IMR-90 (cell line): ENCODE data around the gene DPF1. TPM values are rescaled to one million over a fixed set of nuclear protein-coding genes. Genes with fewer than 3 reads are reported as not detected.
"Not testable (repeated sequence)": the region's sequence is repeated elsewhere in the genome, so short reads cannot be mapped to it uniquely, and the experiment has no call there.

Source experiments
- ATAC-seq: fragments of 200-7000 bp; cut with Tn5 transposase; 2 replicates; pipeline ENCODE4 v1.9.1; 2020; ENCODE audit warnings: low read depth, mild to moderate bottlenecking, moderate library complexity
- BruUV-seq: library from RNA; stranded (reverse); fragments of 400-500 nt; replicated peaks from 2 replicates; lab custom pipeline; 2021; lab: Mats Ljungman, UMichigan
- CTCF ChIA-PET: fragments of 300-600 bp; formaldehyde crosslinking; extraction: SDS; loops from one replicate; lab custom pipeline; 2021; ENCODE audit warnings: antibody characterized with exemption; lab: Yijun Ruan, JAX
- POLR2A ChIA-PET: fragments of 300-600 bp; sonication (Branson Sonifier 250); formaldehyde crosslinking; loops from one replicate; lab custom pipeline; 2022; ENCODE audit warnings: antibody characterized with exemption; ENCODE audit not compliant: unreplicated experiment; lab: Charles Lee
- DNase-seq: peaks from one replicate; pipeline ENCODE4 v3.0.0; 2013
- H2AFZ ChIP-seq: replicated peaks from 2 replicates; pipeline ENCODE3; 2013; ENCODE audit warnings: low read length, mild to moderate bottlenecking; ENCODE audit not compliant: poor library complexity
- H2AK5ac ChIP-seq: 2 replicates; pipeline ENCODE4 v1.6.1; 2013; ENCODE audit warnings: low read depth, low read length, inconsistent platforms
- H2AK9ac ChIP-seq: replicated peaks from 2 replicates; pipeline ENCODE3; 2013; ENCODE audit warnings: mild to moderate bottlenecking, low read depth, low read length, moderate library complexity; ENCODE audit not compliant: poor library complexity
- H2BK120ac ChIP-seq: 2 replicates; pipeline ENCODE4 v1.6.1; 2013; ENCODE audit warnings: low read depth, low read length, inconsistent platforms
- H2BK15ac ChIP-seq: 3 replicates; pipeline ENCODE4 v1.6.1; 2013; ENCODE audit warnings: low read depth, low read length, inconsistent platforms
- H2BK20ac ChIP-seq: 2 replicates; pipeline ENCODE4 v1.6.1; 2013; ENCODE audit warnings: low read depth, mild to moderate bottlenecking, inconsistent platforms, low read length, moderate library complexity
- H2BK5ac ChIP-seq: 2 replicates; pipeline ENCODE4 v1.6.1; 2013; ENCODE audit warnings: mild to moderate bottlenecking, low read depth, low read length, inconsistent platforms; ENCODE audit not compliant: poor library complexity, severe bottlenecking
- H3K14ac ChIP-seq: replicated peaks from 2 replicates; pipeline ENCODE4 v1.6.1; 2013; ENCODE audit warnings: low read depth, low read length, inconsistent platforms
- H3K18ac ChIP-seq: 2 replicates; pipeline ENCODE4 v1.6.1; 2013; ENCODE audit warnings: low read depth, low read length, control low read depth
- H3K23ac ChIP-seq: 2 replicates; pipeline ENCODE4 v1.6.1; 2013; ENCODE audit warnings: low read depth, low read length, inconsistent platforms
- H3K27ac ChIP-seq: 2 replicates; pipeline ENCODE4 v1.5.1; 2013; ENCODE audit warnings: mild to moderate bottlenecking, control low read depth, low read length; ENCODE audit not compliant: insufficient read depth
- H3K27me3 ChIP-seq: 2 replicates; pipeline ENCODE4 v1.6.1; 2013; ENCODE audit warnings: low read length; ENCODE audit not compliant: control insufficient read depth, insufficient read depth
- H3K36me3 ChIP-seq: 2 replicates; pipeline ENCODE4 v1.6.1; 2013; ENCODE audit warnings: low read length, mixed read lengths; ENCODE audit not compliant: control insufficient read depth, insufficient read depth
- H3K4ac ChIP-seq: 2 replicates; pipeline ENCODE4 v1.6.1; 2013; ENCODE audit warnings: low read depth, low read length, inconsistent platforms
- H3K4me1 ChIP-seq: 2 replicates; pipeline ENCODE4 v1.6.1; 2013; ENCODE audit warnings: low read length, mixed read lengths; ENCODE audit not compliant: control insufficient read depth, insufficient read depth
- H3K4me2 ChIP-seq: 2 replicates; pipeline ENCODE4 v1.6.1; 2013; ENCODE audit warnings: low read depth, mild to moderate bottlenecking, control low read depth, low read length, moderate library complexity
- H3K4me3 ChIP-seq: 2 replicates; pipeline ENCODE4 v1.5.1; 2013; ENCODE audit warnings: low read depth, mild to moderate bottlenecking, control low read depth, low read length, moderate library complexity; ENCODE audit not compliant: insufficient read depth
- H3K56ac ChIP-seq: 2 replicates; pipeline ENCODE4 v1.6.1; 2013; ENCODE audit warnings: low read length, inconsistent platforms; ENCODE audit not compliant: insufficient read depth; ENCODE audit errors: extremely low read depth
- H3K79me1 ChIP-seq, 2 experiments: 2 replicates each; pipeline ENCODE4 v1.6.1; 2013; ENCODE audit warnings: low read length in 2 of 2, inconsistent platforms in 1 of 2, low read depth in 1 of 2
- H3K9ac ChIP-seq: 2 replicates; pipeline ENCODE4 v1.6.1; 2013; ENCODE audit warnings: low read depth, low read length, control low read depth
- H3K9me1 ChIP-seq: 2 replicates; pipeline ENCODE4 v1.6.1; 2013; ENCODE audit warnings: low read length, inconsistent platforms; ENCODE audit not compliant: insufficient read depth
- H3K9me3 ChIP-seq: 2 replicates; pipeline ENCODE4 v1.6.1; 2013; ENCODE audit warnings: low read length; ENCODE audit not compliant: control insufficient read depth, insufficient read depth
- H4K20me1 ChIP-seq: 2 replicates; pipeline ENCODE4 v1.6.1; 2013; ENCODE audit warnings: low read length, inconsistent platforms; ENCODE audit not compliant: insufficient read depth
- H4K5ac ChIP-seq: 2 replicates; pipeline ENCODE4 v1.6.1; 2013; ENCODE audit warnings: mild to moderate bottlenecking, low read depth, low read length, control low read depth
- H4K8ac ChIP-seq, 2 experiments: 2 replicates each; pipeline ENCODE4 v1.6.1; 2013; ENCODE audit warnings: low read depth in 2 of 2, low read length in 2 of 2, control low read depth in 1 of 2, inconsistent platforms in 1 of 2
- H4K91ac ChIP-seq: 2 replicates; pipeline ENCODE4 v1.6.1; 2013; ENCODE audit warnings: low read depth, low read length, inconsistent platforms; ENCODE audit not compliant: insufficient read depth
- NFE2L2 ChIP-seq: fragments of 150-350 bp; IDR thresholded peaks from 2 replicates; pipeline ENCODE4 v1.6.1; 2016; ENCODE audit warnings: low read depth, mild to moderate bottlenecking, low read length
- RFX5 ChIP-seq: IDR thresholded peaks from 2 replicates; pipeline ENCODE4 v1.8.0; 2012; ENCODE audit warnings: low read depth, mild to moderate bottlenecking, low read length, moderate library complexity
- USF2 ChIP-seq: fragments of 150-350 bp; IDR thresholded peaks from 2 replicates; pipeline ENCODE4 v1.6.1; 2017; ENCODE audit warnings: mild to moderate bottlenecking, antibody characterized with exemption, low read length, low read depth
- WGBS, 2 experiments: methylation state at CpG; one replicate each; pipeline versions ENCODE4 v1.1.5 to v1.1.7; 2013; ENCODE audit warnings: missing lambda C conversion rate in 2 of 2; ENCODE audit not compliant: insufficient read length in 1 of 2; ENCODE audit errors: extremely low coverage in 2 of 2; 5-methylcytosine and 5-hydroxymethylcytosine counted together
- dilution Hi-C: fragments of 300-500 bp; cut with HindIII; formaldehyde crosslinking; loops from one replicate; pipeline ENCODE4 v1.14.3; 2018; ENCODE audit warnings: low sequenced_read_pairs; ENCODE audit not compliant: unreplicated experiment
- in situ Hi-C: fragments of 300-500 bp; cut with MboI; formaldehyde crosslinking; loops from 3 replicates; pipeline ENCODE4 v1.14.3; 2019; ENCODE audit warnings: low sequenced_read_pairs, inconsistent platforms, mixed read lengths
- intact Hi-C: fragments of 100-400 bp; cut with micrococcal nuclease; formaldehyde crosslinking; loops from 2 replicates; pipeline ENCODE4 v1.10.0; 2022
- polyA plus RNA-seq, 3 experiments: library from polyadenylated mRNA; depleted of rRNA; stranded (reverse); fragments of >200 nt; gene quantifications; 2 replicates each; pipeline ENCODE4 v1.2.3, GENCODE V29; 2012; ENCODE audit warnings: low replicate concordance in 1 of 3
- total RNA-seq: library from RNA; depleted of rRNA; stranded (reverse); fragments of >200 nt; gene quantifications from 2 replicates; pipeline ENCODE4 v1.2.3, GENCODE V29; 2012

The DPF1 gene
- total and polyA plus RNA-seq, 2 of the 4 experiments (the other 2 are of a cell fraction) = 3.2 to 5.5 TPM

- Histone ChIP-seq H3K27ac (no peak overlapping the region), H3K79me1 (no peaks in the 10 kb centered on the region), H3K56ac (no peak overlapping the region), H2BK15ac (no peak overlapping the region), H4K20me1 (no peaks in the 10 kb centered on the region), H4K5ac (no peak overlapping the region), H3K18ac (no peak overlapping the region), H3K14ac (no peak overlapping the region), H4K91ac (no peak overlapping the region), H3K4me1 (peaks cover 10% of the 10 kb centered on the region), H3K4me3 (no peak overlapping the region), H2AK9ac (peak overlapping the region; percentile 65), H3K36me3 (no peaks in the 10 kb centered on the region), H2AFZ (peak overlapping the region; percentile 51), H2BK5ac (no peak overlapping the region), H2BK120ac (no peak overlapping the region), H3K4ac (no peak overlapping the region), H4K8ac (no peak overlapping the region), H3K27me3 (no peaks in the 10 kb centered on the region; the same call in 1 of the 2 replicates), H3K9me1 (peaks cover 12% of the 10 kb centered on the region), H3K9ac (no peak overlapping the region), H3K23ac (no peak overlapping the region; the same call in 1 of the 2 replicates), H3K4me2 (no peak overlapping the region), H3K9me3 (no peaks in the 10 kb centered on the region), H2BK20ac (no peak overlapping the region), H2AK5ac (no peak overlapping the region; the same call in 1 of the 2 replicates)
- DNase-seq (no peak), ATAC-seq (no peak)
- no CpG with 5 or more reads among the region's 7 CpGs for WGBS, 2 experiments
- no TSS peak for BruUV-seq
- TF ChIP-seq USF2 (no peak), RFX5 (no peak), NFE2L2 (no peak)
- intact Hi-C loops (no loop called here), dilution Hi-C loops (no loop called here), in situ Hi-C loops (no loop called here)
- ChIA-PET POLR2A (no interaction called here), CTCF (no interaction called here)
Measured at GRCh38 chr19:38262585-38263268, 38.7 kb upstream of the DPF1 start.

- H2AK5ac ChIP-seq, H4K91ac ChIP-seq, intact Hi-C loops, H2BK20ac ChIP-seq, H3K18ac ChIP-seq, H4K5ac ChIP-seq, POLR2A ChIA-PET, H4K20me1 ChIP-seq, H3K9me3 ChIP-seq, H2AK9ac ChIP-seq, H3K56ac ChIP-seq, H4K8ac ChIP-seq, H3K27ac ChIP-seq, H2BK5ac ChIP-seq, H3K23ac ChIP-seq, H3K4me1 ChIP-seq, H2BK120ac ChIP-seq, in situ Hi-C loops, H3K4ac ChIP-seq, H3K9ac ChIP-seq, H3K27me3 ChIP-seq, H3K4me2 ChIP-seq, H2AFZ ChIP-seq, H2BK15ac ChIP-seq, BruUV-seq, H3K36me3 ChIP-seq, ATAC-seq, DNase-seq, dilution Hi-C loops, H3K14ac ChIP-seq, CTCF ChIA-PET, H3K79me1 ChIP-seq, H3K4me3 ChIP-seq: not testable (repeated sequence)
- 98% methylated on average over 5 of the region's 12 CpGs; no CpG with 5 or more reads in 1 of the 2 experiments for WGBS, 2 experiments
- H3K9me1 ChIP-seq = peaks cover 12% of the 10 kb centered on the region
Measured at GRCh38 chr19:38261942-38262341, 37.9 kb upstream of the DPF1 start.
